Neural progenitor cell (in vitro differentiated cells): ENCODE measurements around the gene ZKSCAN1. TPM values are rescaled to one million over a fixed set of nuclear protein-coding genes. Genes with fewer than 3 reads are reported as not detected.

ENCODE experiments used
- DNase-seq: peaks from one replicate; pipeline ENCODE4 v3.0.0-alpha.2; 2016; ENCODE audit warnings: low spot score
- H2AFZ ChIP-seq: fragments of 200-600 bp; sonication (generic); replicated peaks from 2 replicates; pipeline ENCODE4 v1.6.1; 2016; ENCODE audit warnings: antibody characterized with exemption
- H3F3A ChIP-seq: fragments of 200-600 bp; sonication (generic); 2 replicates; pipeline ENCODE4 v1.6.1; 2016; ENCODE audit warnings: antibody characterized with exemption, low read depth
- H3K27ac ChIP-seq: fragments of 200-600 bp; sonication (generic); 2 replicates; pipeline ENCODE4 v1.5.1; 2016; ENCODE audit warnings: mild to moderate bottlenecking
- H3K27me3 ChIP-seq: fragments of 200-600 bp; sonication (generic); 2 replicates; pipeline ENCODE4 v1.6.1; 2016; ENCODE audit warnings: mild to moderate bottlenecking, moderate library complexity
- H3K36me3 ChIP-seq: fragments of 200-600 bp; sonication (generic); 2 replicates; pipeline ENCODE4 v1.5.1; 2016
- H3K4me1 ChIP-seq: fragments of 200-600 bp; sonication (generic); 2 replicates; pipeline ENCODE4 v1.6.1; 2016; ENCODE audit warnings: mixed run types
- H3K4me2 ChIP-seq: fragments of 200-600 bp; sonication (generic); 2 replicates; pipeline ENCODE4 v1.6.1; 2016
- H3K4me3 ChIP-seq: fragments of 200-600 bp; sonication (generic); 2 replicates; pipeline ENCODE4 v1.5.1; 2016
- H3K79me2 ChIP-seq: fragments of 200-600 bp; sonication (generic); 2 replicates; pipeline ENCODE4 v1.6.1; 2016; ENCODE audit warnings: low read depth
- H3K9ac ChIP-seq: fragments of 200-600 bp; sonication (generic); 2 replicates; pipeline ENCODE4 v1.6.1; 2016
- H3K9me3 ChIP-seq: fragments of 200-600 bp; sonication (generic); 2 replicates; pipeline ENCODE4 v1.5.1; 2016; ENCODE audit warnings: low read depth
- H4K20me1 ChIP-seq: fragments of 200-600 bp; sonication (generic); 2 replicates; pipeline ENCODE4 v1.6.1; 2016; ENCODE audit warnings: low read depth
- H3K27ac Mint-ChIP-seq: 3 replicates; pipeline ENCODE4 v1.8.0; 2021; ENCODE audit warnings: mixed read lengths
- H3K27me3 Mint-ChIP-seq: 2 replicates; pipeline ENCODE4 v1.8.0; 2022; ENCODE audit warnings: low read depth, mild to moderate bottlenecking, inconsistent platforms, moderate library complexity, mixed read lengths; ENCODE audit not compliant: insufficient read depth
- H3K36me3 Mint-ChIP-seq: 3 replicates; pipeline ENCODE4 v1.8.0; 2021; ENCODE audit warnings: mixed read lengths
- H3K4me1 Mint-ChIP-seq: 3 replicates; pipeline ENCODE4 v1.8.0; 2021; ENCODE audit warnings: mixed read lengths
- H3K4me3 Mint-ChIP-seq: 3 replicates; pipeline ENCODE4 v1.8.0; 2021; ENCODE audit warnings: mild to moderate bottlenecking, moderate library complexity, mixed read lengths
- H3K9me3 Mint-ChIP-seq: 3 replicates; pipeline ENCODE4 v1.8.0; 2020; ENCODE audit warnings: mixed read lengths
- EZH2 ChIP-seq: fragments of 200-600 bp; sonication (generic); IDR thresholded peaks from 2 replicates; pipeline ENCODE4 v1.6.1; 2017; ENCODE audit warnings: antibody characterized with exemption, mild to moderate bottlenecking, moderate library complexity
- EZH2phosphoT487 ChIP-seq: fragments of 200-600 bp; sonication (generic); IDR thresholded peaks from 2 replicates; pipeline ENCODE4 v1.6.1; 2017; ENCODE audit warnings: antibody characterized with exemption
- total RNA-seq: library from RNA; depleted of rRNA; stranded (reverse); fragments of >200 nt; gene quantifications from 2 replicates; pipeline ENCODE4 v1.2.3, GENCODE V29; 2015; ENCODE audit warnings: low replicate concordance
- TF ChIP-seq, protein P1 (sequence below): fragments of 200-600 bp; sonication (generic); IDR thresholded peaks from 2 replicates; pipeline ENCODE4 v1.5.1; 2017; ENCODE audit warnings: antibody characterized with exemption, mild to moderate bottlenecking

Gene ZKSCAN1
- total RNA-seq, 1 donor from 2014 or later, result 43.2 TPM

DNA sequence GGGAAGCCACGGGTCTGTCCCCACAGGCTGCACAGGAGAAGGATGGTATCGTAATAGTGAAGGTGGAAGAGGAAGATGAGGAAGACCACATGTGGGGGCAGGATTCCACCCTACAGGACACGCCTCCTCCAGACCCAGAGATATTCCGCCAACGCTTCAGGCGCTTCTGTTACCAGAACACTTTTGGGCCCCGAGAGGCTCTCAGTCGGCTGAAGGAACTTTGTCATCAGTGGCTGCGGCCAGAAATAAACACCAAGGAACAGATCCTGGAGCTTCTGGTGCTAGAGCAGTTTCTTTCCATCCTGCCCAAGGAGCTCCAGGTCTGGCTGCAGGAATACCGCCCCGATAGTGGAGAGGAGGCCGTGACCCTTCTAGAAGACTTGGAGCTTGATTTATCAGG is 8.1 kb downstream of the ZKSCAN1 start:
- Histone ChIP-seq H3K4me3 (no peak overlapping the region), H3K4me1 (no peaks in the 10 kb centered on the region), H3K27me3 (no peaks in the 10 kb centered on the region), H3K4me2 (no peak overlapping the region), H3K9ac (no peak overlapping the region), H3K36me3 (peaks cover 20% of the 10 kb centered on the region), H2AFZ (no peak overlapping the region), H3F3A (peaks cover 3% of the 10 kb centered on the region), H4K20me1 (peaks cover 55% of the 10 kb centered on the region), H3K79me2 (peaks cover 49% of the 10 kb centered on the region), H3K27ac (no peak overlapping the region), H3K9me3 (no peaks in the 10 kb centered on the region)
- Mint-ChIP-seq H3K27ac (no peak overlapping the region), H3K36me3 (peaks cover 25% of the 10 kb centered on the region), H3K4me1 (no peaks in the 10 kb centered on the region), H3K4me3 (no peak overlapping the region), H3K27me3 (peaks cover 8% of the 10 kb centered on the region), H3K9me3 (no peaks in the 10 kb centered on the region)
- TF ChIP-seq EZH2 (no peak), EZH2phosphoT487 (no peak)
- TF ChIP-seq, protein P1, sequence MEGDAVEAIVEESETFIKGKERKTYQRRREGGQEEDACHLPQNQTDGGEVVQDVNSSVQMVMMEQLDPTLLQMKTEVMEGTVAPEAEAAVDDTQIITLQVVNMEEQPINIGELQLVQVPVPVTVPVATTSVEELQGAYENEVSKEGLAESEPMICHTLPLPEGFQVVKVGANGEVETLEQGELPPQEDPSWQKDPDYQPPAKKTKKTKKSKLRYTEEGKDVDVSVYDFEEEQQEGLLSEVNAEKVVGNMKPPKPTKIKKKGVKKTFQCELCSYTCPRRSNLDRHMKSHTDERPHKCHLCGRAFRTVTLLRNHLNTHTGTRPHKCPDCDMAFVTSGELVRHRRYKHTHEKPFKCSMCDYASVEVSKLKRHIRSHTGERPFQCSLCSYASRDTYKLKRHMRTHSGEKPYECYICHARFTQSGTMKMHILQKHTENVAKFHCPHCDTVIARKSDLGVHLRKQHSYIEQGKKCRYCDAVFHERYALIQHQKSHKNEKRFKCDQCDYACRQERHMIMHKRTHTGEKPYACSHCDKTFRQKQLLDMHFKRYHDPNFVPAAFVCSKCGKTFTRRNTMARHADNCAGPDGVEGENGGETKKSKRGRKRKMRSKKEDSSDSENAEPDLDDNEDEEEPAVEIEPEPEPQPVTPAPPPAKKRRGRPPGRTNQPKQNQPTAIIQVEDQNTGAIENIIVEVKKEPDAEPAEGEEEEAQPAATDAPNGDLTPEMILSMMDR, result no peak
- DNase-seq, result no peak

DNA sequence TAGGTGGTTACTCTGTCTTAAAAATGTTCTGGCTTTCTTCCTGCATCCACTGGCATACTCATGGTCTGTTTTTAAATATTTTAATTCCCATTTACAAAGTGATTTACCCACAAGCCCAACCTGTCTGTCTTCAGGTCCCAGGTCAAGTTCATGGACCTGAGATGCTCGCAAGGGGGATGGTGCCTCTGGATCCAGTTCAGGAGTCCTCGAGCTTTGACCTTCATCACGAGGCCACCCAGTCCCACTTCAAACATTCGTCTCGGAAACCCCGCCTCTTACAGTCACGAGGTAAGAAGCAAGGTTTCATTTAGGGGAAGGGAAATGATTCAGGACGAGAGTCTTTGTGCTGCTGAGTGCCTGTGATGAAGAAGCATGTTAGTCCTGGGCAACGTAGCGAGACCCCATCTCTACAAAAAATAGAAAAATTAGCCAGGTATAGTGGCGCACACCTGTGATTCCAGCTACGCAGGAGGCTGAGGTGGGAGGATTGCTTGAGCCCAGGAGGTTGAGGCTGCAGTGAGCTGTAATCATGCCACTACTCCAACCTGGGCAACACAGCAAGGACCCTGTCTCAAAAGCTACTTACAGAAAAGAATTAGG is 8.7 kb downstream of the ZKSCAN1 start:
- Histone ChIP-seq H3K27ac (no peak overlapping the region), H3K36me3 (peaks cover 20% of the 10 kb centered on the region), H3K4me1 (no peaks in the 10 kb centered on the region), H3K9ac (no peak overlapping the region), H3K4me3 (no peak overlapping the region), H4K20me1 (peaks cover 49% of the 10 kb centered on the region), H3K9me3 (no peaks in the 10 kb centered on the region), H3K4me2 (no peak overlapping the region), H2AFZ (no peak overlapping the region), H3K27me3 (no peaks in the 10 kb centered on the region), H3F3A (peaks cover 3% of the 10 kb centered on the region), H3K79me2 (peaks cover 43% of the 10 kb centered on the region)
- Mint-ChIP-seq H3K9me3 (no peaks in the 10 kb centered on the region), H3K27me3 (peaks cover 5% of the 10 kb centered on the region), H3K27ac (no peak overlapping the region), H3K4me1 (no peaks in the 10 kb centered on the region), H3K4me3 (no peak overlapping the region), H3K36me3 (peaks cover 22% of the 10 kb centered on the region)
- TF ChIP-seq, protein P1, result no peak
- TF ChIP-seq EZH2, result no peak
- TF ChIP-seq EZH2phosphoT487, result no peak
- no peak for DNase-seq

DNA sequence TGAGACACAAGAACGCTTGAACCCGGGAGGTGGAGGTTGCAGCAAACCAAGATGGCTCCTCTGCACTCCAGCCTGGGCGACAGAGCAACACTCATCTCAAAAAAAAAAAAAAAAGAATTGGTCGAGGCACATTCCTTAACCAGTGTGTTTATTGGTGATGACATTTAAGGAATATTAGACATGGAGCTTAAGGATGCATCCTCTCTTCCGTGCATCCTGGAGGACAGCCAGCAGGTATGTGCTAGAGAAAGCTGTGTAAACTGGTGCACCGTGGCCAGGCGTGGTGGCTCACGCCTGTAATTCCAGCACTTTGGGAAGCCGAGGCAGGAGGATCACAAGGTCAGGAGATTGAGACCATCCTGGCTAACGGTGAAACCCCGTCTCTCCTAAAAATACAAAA is 11.8 kb downstream of the ZKSCAN1 start:
- H3K9ac ChIP-seq, result no peak overlapping the region
- no peak overlapping the region for H3K27ac ChIP-seq
- peaks cover 3% of the 10 kb centered on the region for H3F3A ChIP-seq
- H3K9me3 ChIP-seq, result no peaks in the 10 kb centered on the region
- DNase-seq, result no peak
- no peak overlapping the region for H3K27ac Mint-ChIP-seq
- H4K20me1 ChIP-seq, result peaks cover 21% of the 10 kb centered on the region
- H2AFZ ChIP-seq, result no peak overlapping the region
- no peaks in the 10 kb centered on the region for H3K4me1 Mint-ChIP-seq
- H3K4me3 Mint-ChIP-seq, result no peak overlapping the region
- peaks cover 39% of the 10 kb centered on the region for H3K36me3 Mint-ChIP-seq
- no peak overlapping the region for H3K4me2 ChIP-seq
- no peaks in the 10 kb centered on the region for H3K9me3 Mint-ChIP-seq
- H3K79me2 ChIP-seq, result peaks cover 12% of the 10 kb centered on the region
- no peaks in the 10 kb centered on the region for H3K27me3 ChIP-seq
- H3K4me3 ChIP-seq, result no peak overlapping the region
- peaks cover under 1% of the 10 kb centered on the region for H3K27me3 Mint-ChIP-seq
- TF ChIP-seq, protein P1, result no peak
- TF ChIP-seq EZH2 (no peak), EZH2phosphoT487 (no peak)
- H3K36me3 ChIP-seq, result peaks cover 25% of the 10 kb centered on the region
- H3K4me1 ChIP-seq, result no peaks in the 10 kb centered on the region
